Nephron (organoid): ENCODE measurements around the gene EPHA4.

ENCODE experiments used
- H3K27ac Mint-ChIP-seq, 3 experiments: 2 replicates each; pipeline ENCODE4 v1.8.0; 2020; ENCODE audit warnings: mixed read lengths in 3 of 3, mild to moderate bottlenecking in 2 of 3, moderate library complexity in 1 of 3
- H3K27me3 Mint-ChIP-seq: 2 replicates; pipeline ENCODE4 v1.8.0; 2021; ENCODE audit warnings: low read depth, mild to moderate bottlenecking, moderate library complexity, mixed read lengths
- H3K36me3 Mint-ChIP-seq: 2 replicates; pipeline ENCODE4 v1.8.0; 2020; ENCODE audit warnings: low read depth, mixed read lengths
- H3K4me1 Mint-ChIP-seq: 2 replicates; pipeline ENCODE4 v1.8.0; 2020; ENCODE audit warnings: mixed read lengths
- H3K4me3 Mint-ChIP-seq, 3 experiments: 2 replicates each; pipeline ENCODE4 v1.8.0; 2020; ENCODE audit warnings: mild to moderate bottlenecking in 3 of 3, mixed read lengths in 3 of 3, moderate library complexity in 2 of 3
- H3K9me3 Mint-ChIP-seq: 2 replicates; pipeline ENCODE4 v1.8.0; 2020; ENCODE audit warnings: mixed read lengths
- TF ChIP-seq, protein P1 (sequence below), 3 experiments: fragments of 200-600 bp; sonication (generic); IDR thresholded peaks; one replicate each; pipeline ENCODE4 v1.5.0; 2021; ENCODE audit warnings: antibody characterized with exemption in 3 of 3; ENCODE audit not compliant: unreplicated experiment in 3 of 3

EPHA4 gene

DNA sequence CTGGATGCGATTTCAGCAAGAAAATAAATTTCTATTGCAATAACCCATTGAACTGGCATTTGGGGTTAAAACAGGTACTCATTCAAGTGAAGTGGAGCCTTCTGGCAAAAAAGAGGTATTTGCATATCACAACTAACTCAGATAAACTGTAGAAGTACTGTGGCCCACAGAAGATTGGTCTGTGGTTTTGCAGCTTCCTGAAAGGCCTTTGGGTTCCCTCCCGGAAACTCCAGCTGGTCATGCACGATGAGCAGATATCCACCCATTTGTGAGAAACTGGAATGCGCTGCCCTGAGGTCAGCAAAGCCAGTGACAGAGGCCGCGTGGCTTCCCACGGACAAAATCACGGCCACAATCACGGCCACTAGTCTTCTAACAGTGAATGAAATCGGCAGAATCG lies 106.3 kb downstream of the EPHA4 start:
- peaks cover 22% of the 10 kb centered on the region for H3K4me1 Mint-ChIP-seq
- TF ChIP-seq, protein P1, sequence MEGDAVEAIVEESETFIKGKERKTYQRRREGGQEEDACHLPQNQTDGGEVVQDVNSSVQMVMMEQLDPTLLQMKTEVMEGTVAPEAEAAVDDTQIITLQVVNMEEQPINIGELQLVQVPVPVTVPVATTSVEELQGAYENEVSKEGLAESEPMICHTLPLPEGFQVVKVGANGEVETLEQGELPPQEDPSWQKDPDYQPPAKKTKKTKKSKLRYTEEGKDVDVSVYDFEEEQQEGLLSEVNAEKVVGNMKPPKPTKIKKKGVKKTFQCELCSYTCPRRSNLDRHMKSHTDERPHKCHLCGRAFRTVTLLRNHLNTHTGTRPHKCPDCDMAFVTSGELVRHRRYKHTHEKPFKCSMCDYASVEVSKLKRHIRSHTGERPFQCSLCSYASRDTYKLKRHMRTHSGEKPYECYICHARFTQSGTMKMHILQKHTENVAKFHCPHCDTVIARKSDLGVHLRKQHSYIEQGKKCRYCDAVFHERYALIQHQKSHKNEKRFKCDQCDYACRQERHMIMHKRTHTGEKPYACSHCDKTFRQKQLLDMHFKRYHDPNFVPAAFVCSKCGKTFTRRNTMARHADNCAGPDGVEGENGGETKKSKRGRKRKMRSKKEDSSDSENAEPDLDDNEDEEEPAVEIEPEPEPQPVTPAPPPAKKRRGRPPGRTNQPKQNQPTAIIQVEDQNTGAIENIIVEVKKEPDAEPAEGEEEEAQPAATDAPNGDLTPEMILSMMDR (IDR thresholded peaks at IDR 0.05; ENCODE audit: unreplicated experiment in 3 of 3) = no peak
- H3K27me3 Mint-ChIP-seq = peaks cover 5% of the 10 kb centered on the region
- no peak overlapping the region for H3K4me3 Mint-ChIP-seq
- peaks cover 14% of the 10 kb centered on the region for H3K36me3 Mint-ChIP-seq
- no peak overlapping the region for H3K27ac Mint-ChIP-seq
- no peaks in the 10 kb centered on the region for H3K9me3 Mint-ChIP-seq

DNA sequence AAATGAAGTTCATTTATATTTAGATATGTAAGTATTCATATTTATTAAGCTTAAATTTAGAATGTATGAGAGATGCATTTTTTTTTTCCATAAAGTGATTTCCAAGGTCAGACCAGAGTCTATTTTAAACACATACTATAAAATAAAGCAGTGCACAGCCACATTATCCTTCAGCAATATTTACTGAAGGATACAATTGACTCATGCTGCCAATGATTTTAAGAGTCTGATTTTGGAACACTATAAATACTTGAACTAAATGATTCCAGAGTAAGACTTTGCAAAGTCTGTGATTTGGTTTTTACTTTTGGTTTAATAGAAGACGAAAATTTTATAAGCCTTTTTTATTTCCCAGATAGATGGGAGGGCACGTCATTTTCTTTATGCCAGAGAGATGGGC lies 107.1 kb downstream of the EPHA4 start:
- H3K36me3 Mint-ChIP-seq = peaks cover 11% of the 10 kb centered on the region
- TF ChIP-seq, protein P1 (IDR thresholded peaks at IDR 0.05; ENCODE audit: unreplicated experiment in 3 of 3) = no peak
- H3K9me3 Mint-ChIP-seq = no peaks in the 10 kb centered on the region
- no peak overlapping the region for H3K27ac Mint-ChIP-seq
- no peak overlapping the region for H3K4me3 Mint-ChIP-seq
- peaks cover 22% of the 10 kb centered on the region for H3K4me1 Mint-ChIP-seq
- peaks cover 5% of the 10 kb centered on the region for H3K27me3 Mint-ChIP-seq

DNA sequence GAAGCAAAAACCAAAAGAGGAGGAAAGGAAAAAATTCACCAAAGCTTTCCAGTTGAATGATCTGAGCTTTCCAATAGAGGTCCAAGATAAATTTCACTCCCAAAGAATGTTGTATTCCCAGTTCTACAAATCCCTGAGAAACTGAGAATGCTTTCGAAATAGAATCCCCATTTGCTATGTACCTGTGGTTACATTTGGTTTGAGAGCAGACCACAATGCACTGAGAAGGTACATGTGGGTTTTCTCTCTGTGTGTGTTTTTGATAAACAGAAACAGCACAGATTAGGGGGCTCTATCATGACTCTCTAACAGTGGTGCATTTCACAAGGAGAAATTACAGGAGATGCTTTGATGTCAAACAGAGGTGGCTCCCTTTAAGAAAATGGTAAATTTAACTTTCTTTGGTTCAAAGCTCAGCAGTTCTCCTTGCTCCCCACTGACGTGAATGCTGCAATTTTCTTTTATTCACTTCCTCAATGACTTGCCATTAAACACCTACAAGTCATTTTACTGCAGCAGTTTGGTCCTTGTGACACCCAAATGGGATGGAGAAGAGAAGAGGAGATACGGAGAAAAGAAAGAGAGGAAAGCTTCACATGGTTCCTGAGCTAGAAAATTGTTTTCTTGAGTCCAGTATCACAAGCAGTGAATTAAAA lies 108.7 kb downstream of the EPHA4 start:
- TF ChIP-seq, protein P1 (IDR thresholded peaks at IDR 0.05; ENCODE audit: unreplicated experiment in 3 of 3) = no peak
- H3K27me3 Mint-ChIP-seq = peaks cover 5% of the 10 kb centered on the region
- no peak overlapping the region for H3K27ac Mint-ChIP-seq
- H3K9me3 Mint-ChIP-seq = no peaks in the 10 kb centered on the region
- H3K4me3 Mint-ChIP-seq = no peak overlapping the region
- peaks cover 17% of the 10 kb centered on the region for H3K4me1 Mint-ChIP-seq
- H3K36me3 Mint-ChIP-seq = no peaks in the 10 kb centered on the region

DNA sequence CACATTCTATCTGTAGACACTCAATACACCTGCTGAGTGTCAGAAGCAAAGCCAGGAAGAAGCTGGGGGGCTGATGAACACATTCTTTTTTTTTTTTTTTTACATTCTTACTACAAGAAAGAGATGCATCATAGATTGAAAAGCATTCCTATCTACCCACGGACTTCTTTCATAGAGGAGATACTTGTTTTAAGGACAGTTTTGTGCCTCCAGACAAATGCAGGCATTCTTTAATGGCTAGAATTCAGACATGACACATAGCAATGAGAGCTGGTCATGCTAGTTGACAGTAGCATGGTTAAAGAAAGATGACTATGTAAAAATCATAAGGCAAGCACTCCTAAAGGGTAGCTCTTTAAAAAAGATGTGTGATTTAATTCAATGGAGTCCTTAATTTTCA lies 110.2 kb downstream of the EPHA4 start:
- Mint-ChIP-seq H3K4me1 (peaks cover 7% of the 10 kb centered on the region), H3K9me3 (no peaks in the 10 kb centered on the region), H3K27me3 (peaks cover 5% of the 10 kb centered on the region), H3K36me3 (peaks cover 11% of the 10 kb centered on the region), H3K4me3 (no peak overlapping the region), H3K27ac (no peak overlapping the region)
- TF ChIP-seq, protein P1 (IDR thresholded peaks at IDR 0.05; ENCODE audit: unreplicated experiment in 3 of 3) = no peak

DNA sequence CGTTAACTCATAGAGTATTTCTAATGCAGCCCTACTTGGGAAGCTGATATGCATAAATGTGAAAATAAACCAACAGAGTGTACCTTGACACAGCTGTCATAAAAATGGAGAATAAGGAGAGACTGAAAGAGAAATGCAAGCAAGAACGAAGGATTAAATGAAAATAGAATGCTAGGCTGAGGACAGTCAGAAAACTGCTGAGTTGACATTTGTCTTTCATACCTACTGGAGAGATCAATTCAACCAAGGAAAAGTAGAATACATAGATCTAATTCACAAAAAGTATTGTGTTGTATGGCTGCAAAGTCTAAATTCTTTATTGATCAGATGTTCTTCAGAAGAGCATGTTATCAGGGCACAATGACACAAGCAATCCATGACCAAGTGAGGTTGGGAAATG lies 112.0 kb downstream of the EPHA4 start:
- Mint-ChIP-seq H3K9me3 (no peaks in the 10 kb centered on the region), H3K4me1 (no peaks in the 10 kb centered on the region), H3K27me3 (peaks cover 5% of the 10 kb centered on the region)

More for the DNA sequence above, 112.0 kb downstream of the EPHA4 start:
- Mint-ChIP-seq H3K27ac (no peak overlapping the region), H3K4me3 (no peak overlapping the region), H3K36me3 (peaks cover 28% of the 10 kb centered on the region)
- TF ChIP-seq, protein P1 (IDR thresholded peaks at IDR 0.05; ENCODE audit: unreplicated experiment in 3 of 3) = no peak
